Muscle layer of colon (tissue), 2 donors: ENCODE data around the gene PRKD1.

Experiments used
- H3K27ac ChIP-seq: one replicate; pipeline ENCODE4 v1.7.0; 2013; ENCODE audit warnings: low read depth, mild to moderate bottlenecking, low read length, moderate library complexity
- H3K27me3 ChIP-seq, 2 donors: one replicate each; pipeline ENCODE4 v1.7.0; 2013; ENCODE audit warnings: low read length in 2 of 2, mild to moderate bottlenecking in 2 of 2; ENCODE audit not compliant: insufficient read depth in 2 of 2, control insufficient read depth in 1 of 2
- H3K36me3 ChIP-seq: one replicate; pipeline ENCODE4 v1.7.0; 2013; ENCODE audit warnings: mild to moderate bottlenecking, low read length; ENCODE audit not compliant: insufficient read depth
- H3K4me1 ChIP-seq: one replicate; pipeline ENCODE4 v1.7.0; 2013; ENCODE audit warnings: mild to moderate bottlenecking, low read length; ENCODE audit not compliant: insufficient read depth
- H3K4me3 ChIP-seq, 2 donors: one replicate each; pipeline ENCODE4 v1.7.0; 2013; ENCODE audit warnings: low read length in 2 of 2, low read depth in 1 of 2, mild to moderate bottlenecking in 1 of 2, moderate library complexity in 1 of 2
- H3K9ac ChIP-seq: one replicate; pipeline ENCODE4 v1.7.0; 2013; ENCODE audit warnings: low read length
- H3K9me3 ChIP-seq: one replicate; pipeline ENCODE4 v1.7.0; 2013; ENCODE audit warnings: mild to moderate bottlenecking, low read length
- donor health status: abdominal sarcoma.
- donor health status: Adenocarcinoma of cecum.

The PRKD1 gene

DNA sequence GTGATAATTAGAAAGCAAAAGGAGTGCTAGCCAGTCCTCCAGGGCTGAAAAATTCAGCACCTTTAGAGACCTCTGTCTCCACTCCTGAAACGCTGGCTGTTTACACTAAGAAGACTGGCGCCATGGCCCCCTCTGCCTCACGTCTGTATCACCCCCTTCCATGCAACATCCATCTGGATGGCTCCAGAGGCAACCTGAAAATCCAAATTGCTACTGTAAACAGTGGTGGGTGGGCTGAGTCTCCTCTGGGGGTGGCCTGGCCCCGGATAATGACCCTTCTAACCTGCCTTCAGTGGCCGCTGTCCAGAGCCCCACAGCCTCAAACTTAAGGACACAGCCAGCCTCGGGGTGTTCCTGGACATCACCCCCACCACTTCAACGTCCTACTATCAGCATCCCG, 1.4 kb downstream of the PRKD1 start:
- peak overlapping the region; percentile 78 to 85 for H3K4me3 ChIP-seq
- peak overlapping the region; percentile 61 for H3K27ac ChIP-seq
- H3K9me3 ChIP-seq: no peaks in the 10 kb centered on the region
- no peaks in the 10 kb centered on the region for H3K27me3 ChIP-seq
- peaks cover 18% of the 10 kb centered on the region for H3K4me1 ChIP-seq
- no peaks in the 10 kb centered on the region for H3K36me3 ChIP-seq
- peak overlapping the region; percentile 70 for H3K9ac ChIP-seq

DNA sequence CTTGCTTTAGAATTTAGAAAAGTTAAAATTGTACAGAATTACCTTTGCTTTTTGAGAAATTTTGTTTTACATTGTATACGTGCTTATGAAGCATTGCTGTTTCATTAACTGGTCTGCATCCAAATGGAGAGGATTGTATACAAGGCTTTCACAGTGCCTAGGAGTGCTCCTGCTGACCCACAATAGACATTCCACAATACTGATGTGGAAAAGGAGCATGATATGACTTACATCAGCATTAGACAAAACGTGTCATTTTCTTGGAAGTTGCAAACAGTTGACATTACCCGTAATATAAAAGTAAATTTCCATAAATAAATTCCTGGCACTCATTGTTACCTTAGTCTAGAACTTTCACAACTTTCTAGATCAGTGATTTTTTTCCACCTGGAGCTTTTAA, 1.9 kb downstream of the PRKD1 start:
- Histone ChIP-seq H3K4me1 (peaks cover 18% of the 10 kb centered on the region), H3K4me3 (peak overlapping the region in 1 of 2 donors; percentile 78), H3K9ac (no peak overlapping the region)

DNA sequence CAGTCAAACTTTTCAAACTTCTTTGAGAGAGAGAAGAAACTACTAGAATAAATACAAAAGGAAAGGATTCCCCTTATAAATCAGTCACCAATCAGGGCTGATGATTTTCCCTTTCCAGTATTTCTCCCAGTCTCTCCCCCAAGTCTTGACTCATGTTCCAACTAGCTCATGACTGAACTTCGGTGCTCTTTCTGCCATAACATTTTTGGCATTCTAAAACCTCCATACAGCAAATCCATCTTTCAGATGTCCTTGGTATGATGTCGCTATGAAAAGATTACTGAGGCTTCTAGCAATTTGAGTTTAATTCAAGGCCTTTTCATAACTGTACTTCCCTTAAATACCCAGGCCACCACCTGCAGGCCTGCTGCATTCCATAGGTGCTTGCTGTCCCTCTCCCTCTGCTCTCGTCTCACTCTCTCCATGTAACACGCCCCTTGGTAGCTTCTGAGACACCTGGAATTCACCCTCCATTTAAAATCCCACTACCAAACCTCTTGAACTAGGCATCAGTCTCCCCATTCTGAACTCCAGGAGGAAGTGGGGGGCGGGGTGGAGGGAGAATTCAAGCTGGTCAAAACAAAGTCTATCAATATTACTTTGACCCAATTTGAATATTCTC, 2.4 kb downstream of the PRKD1 start:
- Histone ChIP-seq H3K27me3 (no peaks in the 10 kb centered on the region), H3K9ac (no peak overlapping the region), H3K4me1 (peaks cover 18% of the 10 kb centered on the region), H3K36me3 (no peaks in the 10 kb centered on the region), H3K9me3 (no peaks in the 10 kb centered on the region), H3K27ac (no peak overlapping the region), H3K4me3 (peak overlapping the region in 1 of 2 donors; percentile 78)

More for the DNA sequence above, 1.9 kb downstream of the PRKD1 start:
- Histone ChIP-seq H3K27me3 (no peaks in the 10 kb centered on the region), H3K9me3 (no peaks in the 10 kb centered on the region), H3K36me3 (no peaks in the 10 kb centered on the region), H3K27ac (no peak overlapping the region)

DNA sequence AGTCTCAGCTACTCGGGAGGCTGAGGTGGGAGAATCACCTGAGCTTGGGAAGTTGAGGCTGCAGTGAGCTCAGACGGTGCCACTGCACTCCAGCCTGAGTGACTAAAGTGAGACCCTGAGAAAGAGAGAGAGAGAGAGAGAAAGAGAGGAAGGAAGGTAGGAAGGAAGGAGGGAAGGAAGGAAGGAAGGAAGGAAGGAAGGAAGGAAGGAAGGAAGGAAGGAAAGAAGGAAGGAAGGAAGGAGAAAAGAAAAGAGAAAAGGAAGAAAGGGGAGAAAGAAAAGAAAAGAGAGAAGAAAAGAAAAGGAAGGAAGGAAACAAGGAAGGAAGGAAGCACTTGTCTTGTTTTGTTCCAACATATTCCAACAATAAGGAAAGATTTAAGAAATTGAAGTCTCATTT, 7.8 kb downstream of the PRKD1 start:
- no peaks in the 10 kb centered on the region for H3K4me1 ChIP-seq
- no peaks in the 10 kb centered on the region for H3K36me3 ChIP-seq
- H3K9ac ChIP-seq: no peak overlapping the region
- no peak overlapping the region for H3K27ac ChIP-seq
- H3K9me3 ChIP-seq: no peaks in the 10 kb centered on the region
- H3K4me3 ChIP-seq: no peak overlapping the region
- H3K27me3 ChIP-seq: no peaks in the 10 kb centered on the region

DNA sequence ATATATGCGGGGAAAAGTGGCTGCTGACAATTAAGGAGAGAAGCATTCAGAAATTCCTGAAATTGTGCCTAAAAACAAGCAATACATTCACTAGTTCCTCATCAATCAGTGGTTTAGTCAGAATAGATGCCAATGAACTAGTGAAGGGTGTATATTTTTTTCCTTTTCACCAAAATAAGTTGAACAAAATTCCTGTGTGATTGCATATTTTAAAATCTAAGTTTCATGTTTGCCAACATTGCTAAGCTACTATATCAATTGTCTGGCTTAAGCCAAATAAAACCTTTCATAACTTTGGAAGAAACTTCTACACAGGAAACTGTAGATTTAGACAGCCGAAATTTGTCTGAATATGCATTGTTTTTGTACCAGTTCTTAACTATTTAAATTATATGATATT, 8.7 kb downstream of the PRKD1 start:
- H3K4me1 ChIP-seq: no peaks in the 10 kb centered on the region
- H3K4me3 ChIP-seq: no peak overlapping the region
- H3K36me3 ChIP-seq: no peaks in the 10 kb centered on the region
- H3K9me3 ChIP-seq: no peaks in the 10 kb centered on the region
- no peak overlapping the region for H3K9ac ChIP-seq
- H3K27me3 ChIP-seq: no peaks in the 10 kb centered on the region
- H3K27ac ChIP-seq: no peak overlapping the region

DNA sequence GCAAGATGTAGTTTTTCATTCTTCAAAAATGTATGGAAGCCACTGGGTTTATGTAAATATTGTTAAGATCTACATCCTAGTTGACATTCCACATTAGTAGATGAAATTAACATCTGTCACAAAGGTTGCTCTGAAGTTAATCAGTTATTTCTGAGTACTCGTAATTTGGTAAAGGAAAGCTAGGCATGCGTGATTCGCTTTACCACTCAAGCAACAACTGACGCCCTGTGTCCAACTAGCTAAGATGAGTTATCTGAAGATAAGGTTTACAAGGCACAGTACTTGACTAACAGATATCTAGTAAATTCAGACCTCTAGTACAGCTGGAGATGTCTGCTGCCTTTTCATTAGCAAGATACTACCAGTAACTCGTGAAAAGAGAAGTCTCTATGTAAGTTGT, 14.1 kb downstream of the PRKD1 start:
- no peaks in the 10 kb centered on the region for H3K27me3 ChIP-seq
- no peak overlapping the region for H3K4me3 ChIP-seq
- no peaks in the 10 kb centered on the region for H3K9me3 ChIP-seq
- H3K36me3 ChIP-seq: no peaks in the 10 kb centered on the region
- no peaks in the 10 kb centered on the region for H3K4me1 ChIP-seq
- H3K27ac ChIP-seq: no peak overlapping the region
- no peak overlapping the region for H3K9ac ChIP-seq

DNA sequence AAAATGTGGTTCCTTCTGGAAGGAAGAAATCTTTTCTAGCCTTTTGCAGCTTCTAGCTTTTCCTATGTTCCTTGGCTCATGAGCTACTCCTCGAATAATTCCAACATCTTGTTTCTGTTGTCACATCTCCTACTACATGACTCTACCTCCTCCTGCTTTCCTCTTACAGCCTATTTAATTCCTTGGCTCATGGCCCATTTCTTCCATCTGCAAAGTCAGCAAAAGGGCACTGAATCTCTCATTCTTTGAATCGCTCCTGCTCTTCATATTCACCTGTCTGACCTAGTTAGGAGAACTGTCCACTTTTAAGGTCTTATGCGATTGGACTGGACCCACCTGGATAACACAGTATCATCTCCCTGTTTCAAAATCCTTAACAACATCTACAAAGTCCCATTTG, 15.8 kb downstream of the PRKD1 start:
- no peaks in the 10 kb centered on the region for H3K4me1 ChIP-seq

DNA sequence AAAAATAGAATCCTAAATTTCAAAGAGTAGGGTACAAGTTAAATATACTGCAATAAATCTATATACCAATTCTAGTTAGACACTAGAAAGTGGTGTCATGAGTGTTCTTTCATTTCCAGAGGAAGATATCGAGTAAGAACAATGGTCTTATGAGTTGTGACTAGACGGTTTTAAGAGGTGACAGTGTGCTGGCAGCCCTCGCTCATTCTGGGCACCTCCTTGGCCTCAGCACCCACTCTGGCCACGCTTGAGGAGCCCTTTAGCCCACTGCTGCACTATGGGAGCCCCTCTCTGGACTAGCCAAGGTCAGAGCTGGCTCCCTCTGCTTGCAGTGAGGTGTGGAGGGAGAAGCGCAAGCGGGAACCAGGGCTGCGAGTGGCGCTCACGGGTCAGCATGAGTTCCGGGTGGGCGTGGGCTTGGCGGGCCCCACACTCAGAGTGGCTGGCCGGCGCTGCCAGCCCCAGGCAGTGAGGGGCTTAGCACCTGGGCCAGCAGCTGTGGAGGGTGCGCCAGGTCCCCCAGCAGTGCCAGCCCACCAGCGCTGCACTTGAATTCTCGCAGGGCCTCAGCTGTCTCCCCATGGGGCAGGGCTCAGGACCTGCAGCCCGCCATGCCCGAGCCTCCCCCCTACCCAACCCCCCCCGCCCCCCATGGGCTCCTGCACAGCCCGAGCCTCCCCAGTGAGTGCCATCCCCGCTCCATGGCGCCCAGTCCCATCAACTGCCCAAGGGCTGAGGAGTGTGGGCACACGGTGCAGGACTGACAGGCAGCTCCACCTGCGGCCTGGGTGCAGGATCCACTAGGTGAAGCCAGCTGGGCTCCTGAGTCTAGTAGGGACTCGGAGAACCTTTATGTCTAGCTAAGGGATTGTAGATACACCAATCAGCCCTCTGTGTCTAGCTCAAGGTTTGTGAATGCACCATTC, 18.7 kb downstream of the PRKD1 start:
- no peaks in the 10 kb centered on the region for H3K27me3 ChIP-seq
- H3K4me3 ChIP-seq: no peak overlapping the region
- H3K9me3 ChIP-seq: no peaks in the 10 kb centered on the region
- no peak overlapping the region for H3K27ac ChIP-seq
- H3K36me3 ChIP-seq: no peaks in the 10 kb centered on the region
- H3K4me1 ChIP-seq: no peaks in the 10 kb centered on the region
- H3K9ac ChIP-seq: no peak overlapping the region

More for the DNA sequence above, 15.8 kb downstream of the PRKD1 start:
- no peak overlapping the region for H3K27ac ChIP-seq
- no peaks in the 10 kb centered on the region for H3K9me3 ChIP-seq
- H3K36me3 ChIP-seq: no peaks in the 10 kb centered on the region
- no peaks in the 10 kb centered on the region for H3K27me3 ChIP-seq
- no peak overlapping the region for H3K9ac ChIP-seq
- H3K4me3 ChIP-seq: no peak overlapping the region

DNA sequence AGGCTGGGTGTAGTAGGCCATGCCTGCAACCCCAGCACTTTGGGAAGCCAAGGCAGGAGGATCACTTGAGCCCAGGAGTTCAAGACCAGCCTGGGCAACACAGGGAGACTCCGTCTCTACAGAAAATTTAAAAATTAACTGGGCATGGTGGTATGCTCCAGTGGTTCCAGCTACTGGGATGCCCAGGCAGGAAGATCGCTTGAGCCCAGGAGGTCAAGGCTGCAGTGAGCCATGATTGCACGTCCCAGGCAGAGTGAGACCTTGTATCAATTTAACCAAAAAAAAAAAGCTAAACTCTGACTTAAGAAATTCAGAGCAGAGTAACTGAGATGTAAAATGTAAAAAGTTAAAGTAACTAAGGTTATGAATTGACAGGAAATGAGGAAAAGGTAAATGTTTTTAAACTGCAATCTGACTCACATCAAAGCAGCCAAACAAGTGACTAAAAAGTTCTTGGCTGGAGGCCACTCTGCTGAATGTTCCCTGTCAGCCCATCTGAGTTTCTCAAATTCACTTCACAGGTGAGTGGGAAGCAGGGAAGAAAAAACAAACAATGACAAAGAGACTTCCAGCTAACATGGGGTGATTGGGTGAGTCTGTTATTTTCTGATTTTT, 21.3 kb downstream of the PRKD1 start:
- H3K9me3 ChIP-seq: no peaks in the 10 kb centered on the region
- no peaks in the 10 kb centered on the region for H3K36me3 ChIP-seq
- no peak overlapping the region for H3K4me3 ChIP-seq
- no peaks in the 10 kb centered on the region for H3K27me3 ChIP-seq
- no peak overlapping the region for H3K9ac ChIP-seq
- H3K4me1 ChIP-seq: no peaks in the 10 kb centered on the region
- H3K27ac ChIP-seq: no peak overlapping the region

DNA sequence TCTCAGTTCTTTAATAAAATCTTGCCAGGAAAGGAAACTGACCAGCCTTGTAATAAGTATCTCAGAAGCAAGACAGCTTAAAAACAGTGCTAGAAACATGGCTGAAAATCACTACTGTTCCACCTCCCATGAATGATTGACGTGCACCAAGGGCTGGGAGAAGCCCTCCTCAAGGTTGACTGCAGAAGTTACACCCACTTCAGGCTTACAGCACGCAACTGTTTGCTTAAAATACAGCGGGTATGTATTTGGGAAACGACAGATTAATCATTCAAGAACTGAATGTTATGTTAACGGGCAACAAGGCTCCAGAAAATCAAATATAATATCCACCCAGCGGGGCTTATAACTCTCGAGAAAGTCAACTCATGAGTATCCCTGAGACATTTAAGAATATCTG, 22.1 kb downstream of the PRKD1 start:
- Histone ChIP-seq H3K4me1 (no peaks in the 10 kb centered on the region), H3K36me3 (no peaks in the 10 kb centered on the region), H3K27me3 (no peaks in the 10 kb centered on the region), H3K27ac (no peak overlapping the region), H3K9ac (no peak overlapping the region), H3K9me3 (no peaks in the 10 kb centered on the region), H3K4me3 (no peak overlapping the region)

DNA sequence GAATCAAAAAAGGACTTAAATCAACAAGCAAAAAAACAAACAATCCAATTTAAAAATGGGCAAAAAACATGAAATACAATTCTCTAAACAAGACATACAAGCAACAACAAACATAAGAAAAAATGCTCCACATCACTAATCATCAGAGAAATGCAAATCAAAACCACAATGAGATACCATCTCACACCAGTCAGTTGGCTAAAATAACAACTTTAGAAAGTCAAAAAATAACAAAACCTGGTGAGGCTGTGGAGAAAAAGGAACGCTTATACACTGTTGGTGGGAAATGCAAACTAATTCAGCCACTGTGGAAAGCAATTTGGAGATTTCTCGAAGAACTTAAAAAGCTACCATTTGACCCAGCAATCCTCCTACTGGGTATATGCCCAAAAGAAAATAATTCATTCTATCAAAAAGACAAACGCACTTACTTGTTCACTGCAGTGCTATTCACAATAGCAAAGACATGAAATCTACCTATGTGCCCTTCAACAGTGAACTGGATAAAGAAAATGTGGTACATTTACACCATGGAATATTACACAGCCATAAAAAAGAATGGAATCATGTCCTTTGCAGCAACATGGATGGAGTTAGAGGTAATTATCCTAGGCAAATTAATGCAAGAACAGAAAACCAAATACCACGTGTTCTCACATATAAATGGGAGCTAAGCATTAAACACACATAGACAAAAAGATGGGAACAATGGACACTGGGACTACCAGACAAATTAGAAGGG, 26.9 kb downstream of the PRKD1 start:
- Histone ChIP-seq H3K9me3 (no peaks in the 10 kb centered on the region), H3K36me3 (no peaks in the 10 kb centered on the region)

More for the DNA sequence above, 26.9 kb downstream of the PRKD1 start:
- Histone ChIP-seq H3K4me1 (no peaks in the 10 kb centered on the region), H3K9ac (no peak overlapping the region), H3K27ac (no peak overlapping the region), H3K27me3 (no peaks in the 10 kb centered on the region), H3K4me3 (no peak overlapping the region)
